HG03095 (cell line): ENCODE results near the gene ZC3H18.

Experiments used
- ATAC-seq: cut with Tn5 transposase; IDR thresholded peaks from one replicate; pipeline ENCODE4 v1.9.1; 2021; ENCODE audit warnings: moderate library complexity; ENCODE audit not compliant: unreplicated experiment

ZC3H18 gene

DNA sequence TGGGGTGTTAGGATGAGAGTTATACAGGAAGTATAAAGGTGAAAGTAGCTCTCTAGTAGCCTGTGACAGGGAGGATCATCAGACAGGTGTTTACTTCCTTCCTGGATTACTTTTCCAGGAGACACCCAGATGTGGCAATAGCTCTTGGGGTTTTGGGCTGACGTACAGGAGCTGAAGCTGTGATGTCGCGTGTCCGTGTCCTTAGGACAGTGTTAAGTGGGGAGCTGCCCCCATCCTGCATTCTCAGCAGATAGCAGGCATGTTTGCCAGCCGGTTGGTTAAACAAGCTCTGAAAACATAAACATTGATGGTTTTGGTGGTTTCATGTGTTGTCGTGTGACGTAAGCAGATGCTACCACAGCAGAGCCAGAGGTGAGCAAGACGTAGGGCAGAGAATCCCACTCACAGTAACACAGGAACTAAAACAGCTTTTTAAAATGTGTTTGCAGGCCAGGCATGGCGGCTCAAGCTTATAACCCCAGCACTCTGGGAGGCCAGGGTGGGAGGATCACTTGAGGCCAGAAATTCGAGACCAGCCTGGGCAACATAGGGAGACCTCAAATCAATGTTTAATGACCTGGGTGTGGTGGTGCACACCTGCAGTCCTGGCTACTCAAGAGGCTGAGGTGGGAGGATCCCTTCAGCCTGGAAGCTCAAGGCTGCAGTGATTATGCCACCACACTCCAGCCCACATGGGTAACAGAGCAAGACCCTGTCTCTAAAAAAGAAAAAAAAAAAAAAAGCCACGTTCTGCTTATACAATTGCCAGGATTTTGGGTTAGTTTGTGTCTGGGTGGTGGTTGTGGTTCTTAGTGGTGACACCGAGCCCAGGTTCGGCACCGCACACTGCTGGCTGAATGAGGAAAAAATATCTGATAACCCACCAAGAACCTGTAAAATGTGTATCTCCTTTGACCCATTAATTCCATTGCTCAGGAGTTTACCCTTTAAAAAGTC, 49.9 kb downstream of the ZC3H18 start:
- no peak for ATAC-seq

- no peak for ATAC-seq
These were observed 51.9 kb downstream of the ZC3H18 start for GRCh38 chr16:88622125-88622524.

DNA sequence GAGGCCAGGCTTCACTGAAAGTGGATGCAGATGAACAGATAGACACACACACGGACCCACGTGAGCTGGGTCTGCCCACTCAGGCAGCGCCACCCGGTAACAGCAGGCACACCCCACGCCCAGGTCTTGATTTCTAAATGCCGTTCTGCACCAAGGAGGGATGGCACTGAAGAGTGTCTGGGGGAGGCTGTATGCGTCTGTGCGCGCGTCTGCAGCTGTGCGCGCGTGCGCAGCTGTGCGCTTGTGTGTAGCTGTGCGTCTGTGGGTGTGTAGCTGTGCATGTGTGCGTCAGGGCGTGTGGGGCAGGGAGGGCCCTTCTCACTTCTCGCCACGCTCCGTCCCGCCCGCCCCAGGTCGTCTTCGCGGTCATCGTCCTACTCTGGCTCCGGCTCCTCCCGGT, 52.7 kb downstream of the ZC3H18 start:
- no peak for ATAC-seq

GRCh38 chr16:88623858-88624257, 53.7 kb downstream of the ZC3H18 start:
- ATAC-seq: no peak

- no peak for ATAC-seq
These were observed 54.3 kb downstream of the ZC3H18 start for GRCh38 chr16:88624481-88624880.

GRCh38 chr16:88624977-88625576, 54.9 kb downstream of the ZC3H18 start:
- no peak for ATAC-seq

GRCh38 chr16:88626646-88627045, 56.4 kb downstream of the ZC3H18 start:
- ATAC-seq: no peak

GRCh38 chr16:88627531-88628411, 57.6 kb downstream of the ZC3H18 start:
- ATAC-seq: no peak

DNA sequence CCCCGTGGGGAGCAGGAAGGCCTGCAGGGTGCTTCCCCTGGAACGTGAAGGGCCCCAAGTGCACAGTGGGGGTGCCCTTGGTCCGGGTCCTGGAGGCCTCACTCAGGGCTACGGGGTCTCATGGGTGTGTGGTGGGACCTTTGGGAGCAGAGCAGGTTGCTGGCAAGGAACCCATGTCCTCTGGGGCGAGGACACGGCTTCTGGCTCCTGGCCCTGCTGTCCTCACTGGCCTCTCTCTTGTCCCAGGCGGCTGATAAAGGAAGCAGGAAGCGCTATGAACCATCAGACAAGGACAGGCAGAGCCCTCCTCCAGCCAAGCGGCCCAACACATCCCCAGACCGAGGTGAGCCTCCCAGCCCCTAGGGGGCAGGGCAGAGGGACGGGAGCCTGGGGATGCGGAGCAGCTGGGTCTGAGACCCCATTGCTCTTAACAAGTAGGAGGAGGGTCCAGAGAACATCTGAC, 58.3 kb downstream of the ZC3H18 start:
- no peak for ATAC-seq

GRCh38 chr16:88629835-88630234, 59.6 kb downstream of the ZC3H18 start:
- no peak for ATAC-seq

DNA sequence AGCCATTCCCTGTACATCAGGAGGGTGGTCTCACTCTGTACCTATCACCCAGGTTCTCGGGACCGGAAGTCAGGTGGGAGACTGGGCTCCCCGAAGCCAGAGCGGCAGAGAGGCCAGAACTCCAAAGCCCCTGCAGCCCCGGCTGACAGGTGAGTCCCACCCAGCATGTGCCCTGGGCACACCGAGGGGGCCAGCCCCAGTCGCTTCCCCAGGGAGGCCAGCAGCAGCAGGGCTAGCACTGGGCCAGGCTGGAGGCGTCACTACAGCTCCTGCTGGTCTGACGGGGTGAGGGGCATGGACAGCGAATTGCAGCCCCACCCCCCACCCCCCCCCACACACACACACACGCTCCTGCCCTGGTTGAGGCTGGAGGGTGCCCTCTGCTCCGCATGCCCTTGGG, 60.2 kb downstream of the ZC3H18 start:
- ATAC-seq: no peak

DNA sequence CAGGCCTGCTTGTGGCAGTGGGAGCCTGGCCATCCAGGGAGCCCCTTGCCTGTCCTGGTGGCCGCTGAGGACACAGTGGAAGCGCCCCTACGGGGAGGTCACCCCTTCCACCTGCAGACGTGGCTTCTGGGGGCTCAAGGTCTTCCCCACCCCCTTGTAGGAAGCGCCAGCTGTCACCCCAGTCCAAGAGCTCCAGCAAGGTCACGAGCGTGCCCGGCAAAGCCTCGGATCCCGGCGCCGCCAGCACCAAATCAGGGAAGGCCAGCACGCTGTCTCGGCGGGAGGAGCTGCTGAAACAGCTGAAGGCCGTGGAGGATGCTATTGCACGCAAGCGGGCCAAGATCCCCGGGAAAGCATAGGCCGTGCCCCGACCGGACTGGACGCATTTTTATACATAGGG, 60.7 kb downstream of the ZC3H18 start:
- no peak for ATAC-seq

- ATAC-seq: no peak
These were observed 61.2 kb downstream of the ZC3H18 start for GRCh38 chr16:88631384-88631783.

DNA sequence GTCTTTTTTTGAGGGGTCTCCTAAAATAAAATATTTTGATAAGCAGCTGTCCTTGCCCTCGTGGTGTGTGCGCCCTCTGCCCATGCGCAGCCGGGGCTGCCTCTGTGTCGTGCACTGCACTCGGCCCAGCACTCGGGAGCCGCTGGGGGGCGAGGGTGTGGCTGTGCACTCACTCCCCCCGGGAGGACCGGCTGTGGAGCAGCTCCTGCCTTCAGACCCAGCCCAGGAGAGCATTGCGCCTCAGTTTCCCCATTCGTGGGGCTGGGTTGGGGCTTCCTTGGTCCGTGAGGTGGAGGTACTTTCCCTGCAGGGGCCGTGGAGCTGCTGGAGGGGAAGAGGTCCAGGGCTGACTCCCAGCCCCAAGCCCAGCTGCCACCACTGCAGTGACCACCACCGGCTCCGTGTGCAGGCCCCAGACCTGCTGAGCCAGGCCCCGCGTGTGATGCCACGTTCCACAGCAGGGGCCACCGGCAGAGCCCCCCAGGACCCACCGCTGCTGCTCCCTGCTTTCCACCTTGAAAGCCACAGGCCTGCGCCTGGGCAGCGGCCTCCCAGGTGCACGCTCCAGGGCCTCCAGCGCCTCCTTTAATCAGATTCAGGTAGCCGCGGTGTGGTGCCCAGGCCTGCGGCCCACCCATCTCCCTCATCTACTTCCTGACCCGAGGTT, 61.9 kb downstream of the ZC3H18 start:
- ATAC-seq: no peak

GRCh38 chr16:88632587-88632930, 62.4 kb downstream of the ZC3H18 start:
- no peak for ATAC-seq

DNA sequence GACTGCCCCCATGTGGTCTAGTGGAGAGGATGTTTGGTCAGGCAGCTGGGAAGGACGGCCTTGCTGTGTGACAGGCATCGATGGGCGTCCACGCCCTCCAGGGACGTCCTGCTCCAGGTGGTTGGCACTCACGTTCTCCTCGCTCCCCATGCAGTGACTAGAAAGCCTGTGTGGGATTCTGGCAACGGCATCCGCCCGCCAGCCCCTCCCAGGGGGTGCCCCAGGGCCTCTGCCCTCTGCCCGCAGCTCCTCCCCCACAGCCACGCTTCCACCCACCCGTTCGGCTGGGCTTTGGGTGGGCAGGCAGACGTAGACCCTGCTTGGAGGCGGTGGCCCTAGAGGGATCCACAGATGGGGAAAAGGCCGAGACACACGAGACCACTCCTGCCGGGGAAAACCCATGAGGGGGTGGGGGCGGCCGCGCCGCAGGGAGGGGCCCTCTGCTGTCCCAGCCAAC, 63.5 kb downstream of the ZC3H18 start:
- ATAC-seq: peak; percentile 27

- peak; percentile 43 for ATAC-seq
These were observed 64.2 kb downstream of the ZC3H18 start for GRCh38 chr16:88634141-88634993.

DNA sequence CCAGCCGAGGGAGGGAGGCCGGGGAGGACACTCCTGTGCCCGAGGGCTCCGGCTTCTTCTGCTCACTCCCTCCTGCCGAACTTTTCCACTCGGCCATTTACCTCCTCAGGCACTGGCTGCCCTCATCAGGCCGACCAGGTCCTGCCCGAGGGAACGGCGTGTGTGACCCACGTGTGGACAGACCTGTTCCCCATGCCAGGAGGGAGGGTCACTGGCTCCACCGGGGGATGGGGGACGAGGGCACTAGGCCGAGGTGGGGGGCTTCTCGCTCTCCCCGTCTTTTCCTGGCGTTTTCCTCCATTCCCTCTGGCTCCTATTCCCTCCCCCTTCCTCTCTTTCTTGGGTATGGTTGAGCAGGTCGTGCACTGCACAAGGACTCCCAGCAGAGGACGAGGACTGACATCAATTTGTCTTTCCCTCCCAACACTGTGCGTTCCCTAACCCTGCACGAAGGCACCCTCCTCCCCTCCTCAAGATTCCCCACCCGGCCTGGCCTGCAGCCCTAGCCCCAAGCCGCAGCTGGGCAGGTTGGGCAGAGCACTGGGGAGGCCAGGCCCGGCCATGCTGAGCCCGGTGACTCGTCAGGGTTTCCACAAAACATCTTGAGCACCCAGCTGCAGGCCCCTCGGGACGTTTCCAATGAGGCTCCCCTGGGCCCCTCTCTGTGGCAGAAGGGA, 64.9 kb downstream of the ZC3H18 start:
- ATAC-seq: no peak

DNA sequence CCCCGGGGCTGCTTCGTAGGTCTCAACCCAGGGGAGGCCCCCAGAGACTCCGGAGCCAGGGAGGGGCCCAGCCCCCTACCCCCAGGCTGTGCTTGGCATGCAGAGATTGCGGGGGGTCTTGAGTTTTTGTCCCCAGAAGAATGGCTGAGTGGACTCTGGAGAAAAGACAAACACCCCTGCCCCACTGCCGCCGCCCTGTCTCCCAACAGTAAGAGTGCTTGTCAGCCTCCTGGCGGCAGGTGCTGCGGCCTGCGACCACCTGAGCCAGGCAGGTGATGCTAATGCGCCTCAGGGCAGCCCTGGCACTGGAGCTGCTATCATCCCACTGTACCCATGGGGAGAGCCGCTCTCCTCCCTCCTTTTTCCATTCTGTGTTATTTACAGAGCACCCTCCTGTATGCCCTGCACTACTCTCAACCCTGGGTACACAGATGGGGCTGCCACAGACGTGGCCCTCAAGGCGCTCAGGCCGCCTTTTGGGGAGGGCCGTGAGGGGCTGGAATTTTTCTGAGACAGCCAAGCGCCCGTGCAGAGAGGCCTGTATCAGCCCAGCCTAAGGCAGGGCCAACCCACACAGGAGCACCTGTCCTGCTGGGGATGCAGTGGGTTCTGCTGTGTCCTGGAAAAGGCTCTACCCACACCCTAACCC, 65.6 kb downstream of the ZC3H18 start:
- no peak for ATAC-seq
